GM21423 (cell line): ENCODE measurements around the gene BTF3.

Experiments used
- ATAC-seq: cut with Tn5 transposase; IDR thresholded peaks from one replicate; pipeline ENCODE4 v1.9.1; 2021; ENCODE audit warnings: mild to moderate bottlenecking, moderate library complexity; ENCODE audit not compliant: unreplicated experiment

The BTF3 gene

GRCh38 chr5:73519531-73520283 lies 21.5 kb downstream of the BTF3 start:
- peak; percentile 92 for ATAC-seq

- ATAC-seq: no peak
Observed at GRCh38 chr5:73522989-73523388, 24.7 kb downstream of the BTF3 start.

- no peak for ATAC-seq
Observed at GRCh38 chr5:73523861-73524260, 25.6 kb downstream of the BTF3 start.

- no peak for ATAC-seq
Observed at GRCh38 chr5:73525606-73526203, 27.5 kb downstream of the BTF3 start.

- no peak for ATAC-seq
Observed at GRCh38 chr5:73528248-73528647, 30.0 kb downstream of the BTF3 start.

GRCh38 chr5:73529081-73529480 lies 30.8 kb downstream of the BTF3 start:
- no peak for ATAC-seq

GRCh38 chr5:73531356-73531755 lies 33.1 kb downstream of the BTF3 start:
- ATAC-seq: no peak

GRCh38 chr5:73532195-73532594 lies 34.0 kb downstream of the BTF3 start:
- ATAC-seq: no peak

- ATAC-seq: no peak
Observed at GRCh38 chr5:73534011-73534644, 35.9 kb downstream of the BTF3 start.

GRCh38 chr5:73534971-73535370 lies 36.7 kb downstream of the BTF3 start:
- ATAC-seq: no peak

- no peak for ATAC-seq
Observed at GRCh38 chr5:73539730-73540129, 41.5 kb downstream of the BTF3 start.

- no peak for ATAC-seq
Observed at GRCh38 chr5:73540192-73540591, 42.0 kb downstream of the BTF3 start.

- no peak for ATAC-seq
Observed at GRCh38 chr5:73542020-73542419, 43.8 kb downstream of the BTF3 start.

GRCh38 chr5:73544429-73545402 lies 46.5 kb downstream of the BTF3 start:
- ATAC-seq: no peak

GRCh38 chr5:73545403-73545779 lies 47.1 kb downstream of the BTF3 start:
- ATAC-seq: no peak

GRCh38 chr5:73550016-73550415 lies 51.8 kb downstream of the BTF3 start:
- ATAC-seq: no peak

- no peak for ATAC-seq
Observed at GRCh38 chr5:73552642-73553041, 54.4 kb downstream of the BTF3 start.
